H1 (cell line): ENCODE data around the gene LRP5.

ENCODE experiments used
- ASH2L ChIP-seq: fragments of 200-600, 300-600 bp; sonication (generic); IDR thresholded peaks from one replicate; pipeline ENCODE4 v1.7.1; 2017; ENCODE audit warnings: low read length
- CHD2 ChIP-seq: IDR thresholded peaks from 2 replicates; pipeline ENCODE4 v1.6.1; 2012; ENCODE audit warnings: low read length, improper control_type of control experiment
- CTCF ChIP-seq, 3 experiments: IDR thresholded peaks; 1 replicate in 2 of 3; 2 replicates in 1 of 3; pipeline versions ENCODE4 v1.5.1 to v1.6.1; 2011; ENCODE audit warnings: low read length in 3 of 3, mild to moderate bottlenecking in 3 of 3, inconsistent platforms in 2 of 3, low read depth in 1 of 3, moderate library complexity in 1 of 3; ENCODE audit not compliant: insufficient read depth in 1 of 3; ENCODE audit errors: control extremely low read depth in 1 of 3
- GABPA ChIP-seq: IDR thresholded peaks from 2 replicates; pipeline ENCODE4 v1.6.1; 2011; ENCODE audit warnings: mild to moderate bottlenecking, low read length, moderate library complexity, borderline replicate concordance; ENCODE audit not compliant: insufficient read depth
- KDM5A ChIP-seq: fragments of 200-600 bp; IDR thresholded peaks from 2 replicates; pipeline ENCODE4 v1.7.1; 2012; ENCODE audit warnings: mild to moderate bottlenecking, low read length, inconsistent platforms, mixed read lengths
- POLR2AphosphoS5 ChIP-seq: IDR thresholded peaks from 2 replicates; pipeline ENCODE4 v1.6.1; 2011; ENCODE audit warnings: low read depth, low read length
- RAD21 ChIP-seq, 2 experiments: IDR thresholded peaks in 1 of 2; conservative IDR thresholded peaks in 1 of 2; 2 replicates each; pipeline ENCODE4 v1.6.1; 2011; ENCODE audit warnings: low read depth in 2 of 2, low read length in 2 of 2, improper control_type of control experiment in 1 of 2, inconsistent platforms in 1 of 2, mild to moderate bottlenecking in 1 of 2, moderate library complexity in 1 of 2
- SIN3A ChIP-seq, 2 experiments: IDR thresholded peaks in 1 of 2; conservative IDR thresholded peaks in 1 of 2; 2 replicates each; pipeline ENCODE4 v1.6.1; 2011 to 2012; ENCODE audit warnings: low read length in 2 of 2, improper control_type of control experiment in 1 of 2, low read depth in 1 of 2, mild to moderate bottlenecking in 1 of 2
- SUZ12 ChIP-seq: fragments of 200-600 bp; sonication (generic); IDR thresholded peaks from 2 replicates; pipeline ENCODE4 v1.6.1; 2012; ENCODE audit warnings: mild to moderate bottlenecking, inconsistent platforms, low read length, moderate library complexity, mixed read lengths
- TEAD4 ChIP-seq: IDR thresholded peaks from 2 replicates; pipeline ENCODE4 v1.6.1; 2012; ENCODE audit warnings: low read depth, low read length, inconsistent platforms, mixed read lengths
- ZNF274 ChIP-seq: IDR thresholded peaks from 2 replicates; pipeline ENCODE4 v1.7.0; 2012; ENCODE audit warnings: low read length, borderline replicate concordance; ENCODE audit errors: extremely low read depth

DNA sequence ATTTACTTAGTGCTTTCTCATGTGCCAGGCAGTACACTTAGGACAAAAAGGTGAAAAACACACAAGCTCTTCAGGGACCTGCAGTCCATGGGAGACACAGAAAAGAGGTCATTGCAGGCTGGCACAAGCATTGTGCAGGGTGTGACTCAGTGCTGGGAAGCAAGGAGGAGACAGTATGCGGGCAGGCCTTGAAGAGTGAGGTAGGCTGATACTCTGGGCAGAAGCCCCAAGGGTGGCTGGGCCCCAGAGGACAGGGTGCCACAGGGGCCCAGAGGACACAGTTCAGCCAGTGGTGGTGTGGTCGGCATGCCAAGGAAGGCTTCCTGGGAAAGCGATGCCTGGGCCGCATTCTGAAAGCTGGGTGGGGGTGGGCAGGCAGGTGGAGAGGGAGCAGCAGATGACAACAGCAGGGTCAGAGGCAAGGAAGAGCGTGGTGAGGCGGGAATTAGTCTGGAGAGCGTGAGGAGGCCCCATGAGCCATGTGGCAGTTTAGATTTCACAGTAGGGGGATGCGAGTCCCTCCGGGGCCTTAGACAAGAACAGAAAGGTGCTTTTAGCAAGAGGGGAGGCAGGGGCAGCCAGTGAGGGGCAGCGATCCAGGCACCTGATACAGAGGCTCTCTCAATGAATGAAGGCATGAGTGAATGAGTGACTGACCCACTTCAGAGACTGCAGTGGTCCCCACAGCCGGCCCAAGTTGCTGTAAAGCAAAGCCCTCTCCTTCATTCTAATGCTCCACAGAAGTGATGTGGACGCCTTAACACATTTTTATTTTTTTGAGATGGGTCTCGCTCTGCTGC lies 47.5 kb upstream of the LRP5 start:
- no peak for TF ChIP-seq RAD21 (IDR thresholded peaks at IDR 0.05 in 1 of 2, conservative IDR thresholded peaks at IDR 0.05 in 1 of 2; ENCODE audit: low read depth in 2 of 2, low read length in 2 of 2)
- no peak for TF ChIP-seq POLR2AphosphoS5
- TF ChIP-seq CHD2: no peak
- no peak for TF ChIP-seq CTCF (IDR thresholded peaks at IDR 0.05; ENCODE audit: control extremely low read depth in 1 of 3, insufficient read depth in 1 of 3, low read depth in 1 of 3, low read length in 3 of 3)
- TF ChIP-seq ZNF274: no peak
- no peak for TF ChIP-seq TEAD4
- TF ChIP-seq SIN3A (conservative IDR thresholded peaks at IDR 0.05 in 1 of 2, IDR thresholded peaks at IDR 0.05 in 1 of 2; ENCODE audit: low read depth in 1 of 2, low read length in 2 of 2): no peak
- no peak for TF ChIP-seq KDM5A
- no peak for TF ChIP-seq GABPA
- TF ChIP-seq SUZ12: no peak
- TF ChIP-seq ASH2L: no peak
